Adipocyte (in vitro differentiated cells): ENCODE results near the gene C5orf58.
"Not testable (repeated sequence)": the region's sequence is repeated elsewhere in the genome, so short reads cannot be mapped to it uniquely, and the experiment has no call there.

ENCODE experiments used
- DNase-seq: peaks from one replicate; pipeline ENCODE4 v3.0.0-alpha.2; 2015; ENCODE audit warnings: low read depth
- H3K27me3 ChIP-seq: replicated peaks from 2 replicates; pipeline ENCODE4 v1.7.0; 2013; ENCODE audit warnings: mild to moderate bottlenecking, low read length, moderate library complexity; ENCODE audit not compliant: control insufficient read depth, insufficient read depth
- H3K36me3 ChIP-seq: 2 replicates; pipeline ENCODE4 v1.7.0; 2013; ENCODE audit warnings: low read length, mild to moderate bottlenecking, moderate library complexity; ENCODE audit not compliant: control insufficient read depth, insufficient read depth, severe bottlenecking
- H3K4me1 ChIP-seq: 2 replicates; pipeline ENCODE4 v1.7.0; 2013; ENCODE audit warnings: mild to moderate bottlenecking, low read length, moderate library complexity; ENCODE audit not compliant: control insufficient read depth, insufficient read depth
- H3K4me3 ChIP-seq: 2 replicates; pipeline ENCODE4 v1.7.0; 2013; ENCODE audit warnings: mild to moderate bottlenecking, low read length, moderate library complexity
- H3K9ac ChIP-seq: 2 replicates; pipeline ENCODE4 v1.7.0; 2013; ENCODE audit warnings: mild to moderate bottlenecking, low read length, moderate library complexity
- H3K9me3 ChIP-seq: 2 replicates; pipeline ENCODE4 v1.7.0; 2013; ENCODE audit warnings: mild to moderate bottlenecking, low read length, moderate library complexity; ENCODE audit not compliant: control insufficient read depth

C5orf58 gene

GRCh38 chr5:170247363-170247762 lies 14.6 kb downstream of the C5orf58 start:
- Histone ChIP-seq H3K9me3 (no peaks in the 10 kb centered on the region), H3K36me3 (no peaks in the 10 kb centered on the region), H3K27me3 (peaks cover 2% of the 10 kb centered on the region), H3K4me3 (peak overlapping the region; percentile 32), H3K4me1 (peaks cover 52% of the 10 kb centered on the region), H3K9ac (no peak overlapping the region)
- no peak for DNase-seq

- peaks cover 62% of the 10 kb centered on the region for H3K4me1 ChIP-seq
- peaks cover 2% of the 10 kb centered on the region for H3K27me3 ChIP-seq
- no peak overlapping the region for H3K9ac ChIP-seq
- H3K4me3 ChIP-seq, result peak overlapping the region; percentile 4
- H3K9me3 ChIP-seq, result no peaks in the 10 kb centered on the region
- DNase-seq, result no peak
- no peaks in the 10 kb centered on the region for H3K36me3 ChIP-seq
Measured at GRCh38 chr5:170248172-170248930, 15.6 kb downstream of the C5orf58 start.

- not testable (repeated sequence) for H3K36me3 ChIP-seq, H3K27me3 ChIP-seq, H3K9me3 ChIP-seq, H3K9ac ChIP-seq, DNase-seq
- H3K4me1 ChIP-seq, result peaks cover 67% of the 10 kb centered on the region
- peak overlapping the region; percentile 4 for H3K4me3 ChIP-seq
Measured at GRCh38 chr5:170248931-170249227, 16.1 kb downstream of the C5orf58 start.

DNA sequence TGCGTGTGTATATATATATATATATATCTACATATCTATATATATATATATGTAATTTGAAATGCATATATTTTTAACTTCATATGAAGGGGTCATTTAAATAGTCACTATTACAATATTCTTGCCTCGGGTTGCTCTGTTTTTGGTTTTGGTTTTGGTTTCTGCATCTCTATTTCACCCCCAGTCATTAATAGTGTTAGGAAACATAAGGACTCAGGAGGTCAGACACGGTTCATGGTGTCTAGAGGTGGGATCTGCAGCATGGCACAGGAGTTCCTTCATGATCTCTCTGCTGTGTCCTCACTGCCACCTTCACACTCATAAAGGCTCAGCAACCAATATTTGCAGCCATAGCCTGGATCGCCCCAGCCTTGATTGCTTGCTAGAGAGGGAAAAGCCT lies 16.6 kb downstream of the C5orf58 start:
- Histone ChIP-seq H3K27me3 (peaks cover 2% of the 10 kb centered on the region), H3K9ac (no peak overlapping the region), H3K4me1 (peaks cover 72% of the 10 kb centered on the region), H3K36me3 (no peaks in the 10 kb centered on the region), H3K9me3 (no peaks in the 10 kb centered on the region), H3K4me3 (no peak overlapping the region)
- no peak for DNase-seq

- Histone ChIP-seq H3K9ac (no peak overlapping the region), H3K4me1 (peaks cover 86% of the 10 kb centered on the region), H3K27me3 (peaks cover under 1% of the 10 kb centered on the region), H3K9me3 (no peaks in the 10 kb centered on the region), H3K36me3 (no peaks in the 10 kb centered on the region), H3K4me3 (no peak overlapping the region)
- DNase-seq, result no peak
Measured at GRCh38 chr5:170250810-170251317, 18.1 kb downstream of the C5orf58 start.

DNA sequence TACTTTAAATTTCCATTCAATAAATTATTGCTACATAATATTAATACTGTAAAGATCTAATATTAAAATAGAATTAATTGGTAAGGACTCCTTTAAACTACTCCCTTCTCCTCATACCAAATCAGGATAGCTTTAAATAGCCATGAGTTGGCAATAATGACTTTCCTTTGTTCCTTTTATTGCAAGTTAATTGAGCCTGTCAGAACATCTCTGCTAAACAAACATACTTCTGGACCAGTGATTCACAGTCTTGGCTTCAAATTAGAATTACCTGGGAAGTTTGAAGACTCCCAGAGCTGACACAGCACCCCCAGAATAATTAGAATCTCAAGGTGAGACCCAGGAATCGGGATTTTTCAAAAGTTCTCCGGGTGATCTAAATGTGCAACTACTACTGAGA lies 18.7 kb downstream of the C5orf58 start:
- H3K9ac ChIP-seq, result no peak overlapping the region
- peaks cover 82% of the 10 kb centered on the region for H3K4me1 ChIP-seq
- no peak overlapping the region for H3K4me3 ChIP-seq
- H3K9me3 ChIP-seq, result no peaks in the 10 kb centered on the region
- no peak for DNase-seq
- no peaks in the 10 kb centered on the region for H3K36me3 ChIP-seq
- no peaks in the 10 kb centered on the region for H3K27me3 ChIP-seq

GRCh38 chr5:170252109-170252508 lies 19.3 kb downstream of the C5orf58 start:
- Histone ChIP-seq H3K36me3 (no peaks in the 10 kb centered on the region), H3K4me1 (peaks cover 76% of the 10 kb centered on the region), H3K9me3 (no peaks in the 10 kb centered on the region), H3K27me3 (peaks cover 4% of the 10 kb centered on the region), H3K9ac (peak overlapping the region; percentile 54), H3K4me3 (no peak overlapping the region)
- DNase-seq, result no peak

- Histone ChIP-seq H3K27me3 (peaks cover 8% of the 10 kb centered on the region), H3K4me3 (peak overlapping the region; percentile 12), H3K36me3 (no peaks in the 10 kb centered on the region), H3K4me1 (peaks cover 69% of the 10 kb centered on the region), H3K9ac (peak overlapping the region; percentile 54), H3K9me3 (no peaks in the 10 kb centered on the region)
- peak; percentile 58 for DNase-seq
Measured at GRCh38 chr5:170252720-170253350, 20.1 kb downstream of the C5orf58 start.

- DNase-seq, result no peak
- Histone ChIP-seq H3K36me3 (no peaks in the 10 kb centered on the region), H3K9ac (no peak overlapping the region), H3K4me1 (peaks cover 56% of the 10 kb centered on the region), H3K4me3 (no peak overlapping the region), H3K9me3 (no peaks in the 10 kb centered on the region), H3K27me3 (peaks cover 8% of the 10 kb centered on the region)
Measured at GRCh38 chr5:170254056-170254455, 21.3 kb downstream of the C5orf58 start.

GRCh38 chr5:170256571-170256970 lies 23.8 kb downstream of the C5orf58 start:
- H3K9me3 ChIP-seq, result no peaks in the 10 kb centered on the region
- no peaks in the 10 kb centered on the region for H3K36me3 ChIP-seq
- H3K4me1 ChIP-seq, result peaks cover 42% of the 10 kb centered on the region
- no peak overlapping the region for H3K4me3 ChIP-seq
- DNase-seq, result no peak
- peaks cover 16% of the 10 kb centered on the region for H3K27me3 ChIP-seq
- H3K9ac ChIP-seq, result no peak overlapping the region

- Histone ChIP-seq H3K9ac (no peak overlapping the region), H3K4me1 (peaks cover 34% of the 10 kb centered on the region), H3K27me3 (peaks cover 16% of the 10 kb centered on the region), H3K4me3 (no peak overlapping the region), H3K36me3 (no peaks in the 10 kb centered on the region), H3K9me3 (no peaks in the 10 kb centered on the region)
- no peak for DNase-seq
Measured at GRCh38 chr5:170257370-170257769, 24.6 kb downstream of the C5orf58 start.
